Mesendoderm (in vitro differentiated cells): ENCODE data around the gene FCHO2.
A peak's percentile ranks its signal among the peaks of the same experiment; 100 is the strongest.

ENCODE experiments used
- DNase-seq: peaks from one replicate; pipeline ENCODE4 v3.0.0; 2013
- H2AK5ac ChIP-seq: 2 replicates; pipeline ENCODE4 v1.6.1; 2013; ENCODE audit warnings: low read length, inconsistent platforms
- H2BK120ac ChIP-seq: 2 replicates; pipeline ENCODE4 v1.6.1; 2013; ENCODE audit warnings: low read depth, mild to moderate bottlenecking, low read length, moderate library complexity, mixed read lengths
- H2BK15ac ChIP-seq: replicated peaks from 2 replicates; pipeline ENCODE4 v1.6.1; 2013; ENCODE audit warnings: low read depth, mild to moderate bottlenecking, moderate library complexity
- H2BK5ac ChIP-seq: 2 replicates; pipeline ENCODE4 v1.6.1; 2013; ENCODE audit warnings: low read length, inconsistent platforms
- H3K18ac ChIP-seq: 2 replicates; pipeline ENCODE4 v1.6.1; 2013; ENCODE audit warnings: mild to moderate bottlenecking, low read length, mixed read lengths
- H3K23ac ChIP-seq: one replicate; pipeline ENCODE4 v1.6.1; 2013; ENCODE audit warnings: low read length
- H3K27ac ChIP-seq: 2 replicates; pipeline ENCODE4 v1.5.1; 2013; ENCODE audit warnings: low read depth, mild to moderate bottlenecking, inconsistent platforms, low read length, moderate library complexity
- H3K27me3 ChIP-seq: 2 replicates; pipeline ENCODE4 v1.6.1; 2013; ENCODE audit warnings: low read length, control low read depth, mild to moderate bottlenecking, inconsistent platforms; ENCODE audit not compliant: insufficient read depth, poor library complexity
- H3K36me3 ChIP-seq: 2 replicates; pipeline ENCODE4 v1.6.1; 2013; ENCODE audit warnings: low read length, inconsistent platforms; ENCODE audit not compliant: control insufficient read depth, insufficient read depth
- H3K4ac ChIP-seq: one replicate; pipeline ENCODE4 v1.6.1; 2013; ENCODE audit warnings: low read depth, mild to moderate bottlenecking, low read length, moderate library complexity
- H3K4me1 ChIP-seq: 2 replicates; pipeline ENCODE4 v1.6.1; 2013; ENCODE audit warnings: low read depth, low read length, inconsistent platforms; ENCODE audit not compliant: control insufficient read depth
- H3K4me2 ChIP-seq: 2 replicates; pipeline ENCODE4 v1.6.1; 2013; ENCODE audit warnings: low read length
- H3K4me3 ChIP-seq: 2 replicates; pipeline ENCODE4 v1.5.1; 2013; ENCODE audit warnings: mild to moderate bottlenecking, low read length
- H3K56ac ChIP-seq: one replicate; pipeline ENCODE4 v1.6.1; 2013; ENCODE audit warnings: low read length
- H3K79me1 ChIP-seq: 2 replicates; pipeline ENCODE4 v1.6.1; 2013; ENCODE audit warnings: low read length, inconsistent platforms
- H3K79me2 ChIP-seq: 2 replicates; pipeline ENCODE4 v1.6.1; 2013; ENCODE audit warnings: mild to moderate bottlenecking, low read length; ENCODE audit not compliant: control insufficient read depth, insufficient read depth
- H3K9ac ChIP-seq: 2 replicates; pipeline ENCODE4 v1.6.1; 2013; ENCODE audit warnings: low read length, inconsistent platforms
- H4K5ac ChIP-seq: one replicate; pipeline ENCODE4 v1.6.1; 2013; ENCODE audit warnings: low read length
- H4K8ac ChIP-seq: one replicate; pipeline ENCODE4 v1.6.1; 2013; ENCODE audit warnings: low read depth, mild to moderate bottlenecking, control low read depth, low read length, moderate library complexity
- WGBS: extraction: QIAGEN DNeasy Blood & Tissue Kit; methylation state at CpG from one replicate; pipeline ENCODE4 v1.1.7; 2013; ENCODE audit warnings: low lambda C conversion rate, missing lambda C conversion rate; ENCODE audit not compliant: insufficient coverage; ENCODE audit errors: extremely low coverage; 5-methylcytosine and 5-hydroxymethylcytosine counted together

The FCHO2 gene

GRCh38 chr5:73061593-73061992 lies 105.8 kb downstream of the FCHO2 start:
- Histone ChIP-seq H4K8ac (no peak overlapping the region), H2AK5ac (no peak overlapping the region), H2BK120ac (no peak overlapping the region), H3K79me2 (no peaks in the 10 kb centered on the region), H3K4me2 (no peak overlapping the region), H3K4ac (no peak overlapping the region), H3K79me1 (no peaks in the 10 kb centered on the region), H2BK15ac (no peak overlapping the region), H3K27me3 (no peaks in the 10 kb centered on the region), H3K36me3 (no peaks in the 10 kb centered on the region), H3K4me1 (no peaks in the 10 kb centered on the region), H4K5ac (no peak overlapping the region), H3K4me3 (no peak overlapping the region), H3K56ac (no peak overlapping the region), H3K18ac (no peak overlapping the region), H3K23ac (no peak overlapping the region), H3K9ac (no peak overlapping the region), H3K27ac (no peak overlapping the region), H2BK5ac (no peak overlapping the region)
- no peak for DNase-seq
- WGBS: no CpG with 5 or more reads among the region's 2 CpGs

GRCh38 chr5:73066466-73066865 lies 110.6 kb downstream of the FCHO2 start:
- Histone ChIP-seq H3K18ac (no peak overlapping the region), H3K4me3 (no peak overlapping the region), H3K79me2 (no peaks in the 10 kb centered on the region), H3K9ac (no peak overlapping the region), H4K8ac (no peak overlapping the region), H3K4me1 (no peaks in the 10 kb centered on the region), H3K56ac (no peak overlapping the region), H3K27ac (no peak overlapping the region), H2AK5ac (no peak overlapping the region), H4K5ac (no peak overlapping the region), H2BK5ac (no peak overlapping the region), H3K79me1 (no peaks in the 10 kb centered on the region), H3K4me2 (no peak overlapping the region), H3K23ac (no peak overlapping the region), H3K27me3 (no peaks in the 10 kb centered on the region), H2BK120ac (no peak overlapping the region), H3K4ac (no peak overlapping the region), H3K36me3 (no peaks in the 10 kb centered on the region), H2BK15ac (no peak overlapping the region)
- DNase-seq: no peak
- no CpG with 5 or more reads among the region's 2 CpGs for WGBS

DNA sequence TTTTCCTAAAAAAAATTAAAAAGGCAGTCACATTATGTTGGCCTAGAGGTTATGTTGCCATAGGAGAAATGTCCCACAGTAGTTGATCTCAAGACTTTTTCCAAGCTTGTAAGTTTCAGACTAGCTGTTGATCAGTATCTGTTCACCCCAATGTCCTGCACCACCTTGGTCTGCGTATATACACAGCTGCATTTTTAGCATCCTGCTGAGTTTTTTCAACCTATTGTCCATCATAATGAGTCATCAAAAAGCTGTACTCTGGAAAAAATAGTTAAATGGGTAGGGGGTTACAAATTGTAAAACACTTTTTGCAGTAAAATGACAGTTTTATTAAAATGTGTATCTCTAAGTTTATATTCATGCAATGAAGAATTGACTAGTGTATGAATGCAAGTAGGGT lies 111.4 kb downstream of the FCHO2 start:
- Histone ChIP-seq H3K56ac (no peak overlapping the region), H2BK120ac (no peak overlapping the region), H4K8ac (no peak overlapping the region), H3K18ac (no peak overlapping the region), H2BK5ac (no peak overlapping the region), H3K9ac (no peak overlapping the region), H3K4me1 (no peaks in the 10 kb centered on the region), H3K4ac (no peak overlapping the region), H2AK5ac (no peak overlapping the region), H3K23ac (no peak overlapping the region), H3K36me3 (no peaks in the 10 kb centered on the region), H3K79me1 (no peaks in the 10 kb centered on the region), H3K27ac (no peak overlapping the region), H3K4me2 (no peak overlapping the region), H3K79me2 (no peaks in the 10 kb centered on the region), H2BK15ac (no peak overlapping the region), H3K27me3 (no peaks in the 10 kb centered on the region), H4K5ac (no peak overlapping the region), H3K4me3 (no peak overlapping the region)
- no peak for DNase-seq
- no CpG with 5 or more reads among the region's 1 CpG for WGBS

DNA sequence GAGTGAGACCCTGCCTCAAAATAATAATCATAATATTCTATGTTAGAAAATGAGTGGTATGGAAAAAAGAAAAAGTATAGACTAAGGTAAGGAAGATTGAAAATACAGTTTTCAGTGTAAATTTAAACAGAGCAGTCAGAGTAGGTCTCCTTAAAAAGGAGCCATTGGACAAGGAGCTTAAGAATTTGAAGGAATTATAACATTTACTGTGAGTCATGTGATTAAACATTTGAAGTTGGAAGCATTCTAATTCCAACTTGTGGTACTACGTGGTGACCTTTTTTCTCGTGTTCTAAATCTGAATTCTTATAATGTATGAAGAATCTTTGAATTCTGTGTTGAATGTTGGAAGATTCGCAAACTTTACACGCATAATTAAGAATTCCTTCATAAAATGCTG lies 125.3 kb downstream of the FCHO2 start:
- Histone ChIP-seq H2AK5ac (no peak overlapping the region), H3K23ac (no peak overlapping the region), H3K27ac (no peak overlapping the region), H3K79me1 (no peaks in the 10 kb centered on the region), H3K56ac (no peak overlapping the region), H4K5ac (no peak overlapping the region), H3K4me3 (no peak overlapping the region), H2BK120ac (no peak overlapping the region), H2BK5ac (no peak overlapping the region), H4K8ac (no peak overlapping the region), H3K4ac (no peak overlapping the region), H2BK15ac (no peak overlapping the region), H3K9ac (no peak overlapping the region), H3K36me3 (no peaks in the 10 kb centered on the region), H3K4me2 (no peak overlapping the region), H3K79me2 (no peaks in the 10 kb centered on the region), H3K4me1 (no peaks in the 10 kb centered on the region), H3K18ac (no peak overlapping the region), H3K27me3 (no peaks in the 10 kb centered on the region)
- DNase-seq: no peak
- no CpG with 5 or more reads among the region's 4 CpGs for WGBS

GRCh38 chr5:73088026-73088425 lies 132.2 kb downstream of the FCHO2 start:
- no peak overlapping the region for H3K4ac ChIP-seq
- DNase-seq: no peak
- H2BK120ac ChIP-seq: no peak overlapping the region
- H3K4me3 ChIP-seq: no peak overlapping the region
- H3K27me3 ChIP-seq: no peaks in the 10 kb centered on the region
- no peak overlapping the region for H3K4me2 ChIP-seq
- H3K27ac ChIP-seq: no peak overlapping the region
- H3K56ac ChIP-seq: no peak overlapping the region
- H2BK5ac ChIP-seq: no peak overlapping the region
- H3K18ac ChIP-seq: no peak overlapping the region
- H4K5ac ChIP-seq: no peak overlapping the region
- no peak overlapping the region for H2AK5ac ChIP-seq
- H3K36me3 ChIP-seq: no peaks in the 10 kb centered on the region
- no peaks in the 10 kb centered on the region for H3K79me1 ChIP-seq
- no CpG with 5 or more reads among the region's 4 CpGs for WGBS
- no peak overlapping the region for H2BK15ac ChIP-seq
- H3K23ac ChIP-seq: no peak overlapping the region
- H3K9ac ChIP-seq: no peak overlapping the region
- H3K79me2 ChIP-seq: no peaks in the 10 kb centered on the region
- H4K8ac ChIP-seq: no peak overlapping the region
- no peaks in the 10 kb centered on the region for H3K4me1 ChIP-seq

- peak; percentile 56 for DNase-seq
- H3K4me3 ChIP-seq: no peak overlapping the region
- H3K56ac ChIP-seq: no peak overlapping the region
- no peak overlapping the region for H3K27ac ChIP-seq
- no peak overlapping the region for H2BK5ac ChIP-seq
- H3K4me2 ChIP-seq: no peak overlapping the region
- no peak overlapping the region for H3K9ac ChIP-seq
- no peak overlapping the region for H3K18ac ChIP-seq
- H3K79me1 ChIP-seq: no peaks in the 10 kb centered on the region
- H4K8ac ChIP-seq: no peak overlapping the region
- no peak overlapping the region for H2BK15ac ChIP-seq
- H3K4me1 ChIP-seq: no peaks in the 10 kb centered on the region
- H2BK120ac ChIP-seq: no peak overlapping the region
- no peaks in the 10 kb centered on the region for H3K36me3 ChIP-seq
- WGBS: no CpG with 5 or more reads among the region's 7 CpGs
- H2AK5ac ChIP-seq: no peak overlapping the region
- H3K79me2 ChIP-seq: no peaks in the 10 kb centered on the region
- H3K27me3 ChIP-seq: no peaks in the 10 kb centered on the region
- no peak overlapping the region for H4K5ac ChIP-seq
- no peak overlapping the region for H3K4ac ChIP-seq
- no peak overlapping the region for H3K23ac ChIP-seq
These were observed 138.1 kb downstream of the FCHO2 start for GRCh38 chr5:73093943-73094342.
